ENCODE results near the gene ITGA2B.

GRCh38 chr17:44389723-44390202 is 314 bp upstream of the ITGA2B start:
- TF ChIP-seq EZH2phosphoT487 (IDR thresholded peaks at IDR 0.05; ENCODE audit: low read depth) (no peak), CTCF (IDR thresholded peaks at IDR 0.05; ENCODE audit: low read depth, low read length) (no peak)

All from OCI-LY3 (cell line).